NT2/D1 (cell line): ENCODE data around the gene C22orf42.
"Not testable (repeated sequence)": the region's sequence is repeated elsewhere in the genome, so short reads cannot be mapped to it uniquely, and the experiment has no call there.

Experiments used
- DNase-seq: peaks from one replicate; pipeline ENCODE4 v3.0.0-alpha.2; 2011; ENCODE audit warnings: low read depth, low spot score
- H3K27me3 ChIP-seq: 2 replicates; pipeline ENCODE4 v1.6.0; 2011; ENCODE audit warnings: mild to moderate bottlenecking; ENCODE audit not compliant: insufficient read length, insufficient read depth
- H3K36me3 ChIP-seq: 2 replicates; pipeline ENCODE4 v1.6.1; 2011; ENCODE audit warnings: mild to moderate bottlenecking, low read length, mixed read lengths; ENCODE audit not compliant: insufficient read depth, insufficient read length
- H3K4me1 ChIP-seq: 2 replicates; pipeline ENCODE4 v1.5.1; 2011; ENCODE audit not compliant: insufficient read depth, insufficient read length
- H3K4me3 ChIP-seq: 2 replicates; pipeline ENCODE4 v1.5.1; 2011; ENCODE audit warnings: low read depth; ENCODE audit not compliant: insufficient read length
- H3K9ac ChIP-seq: 2 replicates; pipeline ENCODE4 v1.6.0; 2011; ENCODE audit warnings: low read depth; ENCODE audit not compliant: insufficient read length
- H3K9me3 ChIP-seq: 2 replicates; pipeline ENCODE4 v1.5.1; 2011; ENCODE audit warnings: mild to moderate bottlenecking, low read length; ENCODE audit not compliant: insufficient read depth
- SUZ12 ChIP-seq: IDR thresholded peaks from 2 replicates; pipeline ENCODE4 v1.6.1; 2011; ENCODE audit not compliant: insufficient read length, insufficient read depth; ENCODE audit errors: extremely low read depth
- YY1 ChIP-seq: IDR thresholded peaks from 2 replicates; pipeline ENCODE4 v1.6.1; 2011; ENCODE audit not compliant: insufficient read length, insufficient read depth
- ZNF274 ChIP-seq: IDR thresholded peaks from 2 replicates; pipeline ENCODE4 v1.6.1; 2011; ENCODE audit warnings: mild to moderate bottlenecking, low read depth, low read length

Gene C22orf42

GRCh38 chr22:32148372-32148771, 10.7 kb downstream of the C22orf42 start:
- H3K9me3 ChIP-seq, H3K9ac ChIP-seq, H3K4me1 ChIP-seq, H3K36me3 ChIP-seq, H3K27me3 ChIP-seq, H3K4me3 ChIP-seq, DNase-seq: not testable (repeated sequence)

GRCh38 chr22:32147128-32147527, 12.0 kb downstream of the C22orf42 start:
- H3K4me1 ChIP-seq, H3K27me3 ChIP-seq, H3K9ac ChIP-seq, H3K36me3 ChIP-seq, H3K9me3 ChIP-seq, DNase-seq, H3K4me3 ChIP-seq: not testable (repeated sequence)

GRCh38 chr22:32144496-32145274, 14.4 kb downstream of the C22orf42 start:
- H3K27me3 ChIP-seq: no peaks in the 10 kb centered on the region
- no peaks in the 10 kb centered on the region for H3K4me1 ChIP-seq
- H3K4me3 ChIP-seq: no peak overlapping the region
- H3K9ac ChIP-seq: no peak overlapping the region
- no peaks in the 10 kb centered on the region for H3K36me3 ChIP-seq
- H3K9me3 ChIP-seq: no peaks in the 10 kb centered on the region
- TF ChIP-seq SUZ12 (no peak), YY1 (no peak), ZNF274 (no peak)
- no peak for DNase-seq

- TF ChIP-seq YY1 (no peak), SUZ12 (no peak), ZNF274 (no peak)
- no peaks in the 10 kb centered on the region for H3K36me3 ChIP-seq
- DNase-seq: no peak
These were observed 16.5 kb downstream of the C22orf42 start for GRCh38 chr22:32142600-32142999.

GRCh38 chr22:32140688-32141087, 18.4 kb downstream of the C22orf42 start:
- H3K4me3 ChIP-seq, H3K9me3 ChIP-seq, H3K9ac ChIP-seq: not testable (repeated sequence)

More at GRCh38 chr22:32142600-32142999, 16.5 kb downstream of the C22orf42 start:
- Histone ChIP-seq H3K4me3 (no peak overlapping the region), H3K9ac (no peak overlapping the region), H3K27me3 (no peaks in the 10 kb centered on the region), H3K4me1 (no peaks in the 10 kb centered on the region), H3K9me3 (no peaks in the 10 kb centered on the region)

GRCh38 chr22:32138576-32138975, 20.5 kb downstream of the C22orf42 start:
- H3K4me1 ChIP-seq, H3K4me3 ChIP-seq, H3K27me3 ChIP-seq, H3K9ac ChIP-seq, H3K9me3 ChIP-seq, DNase-seq, H3K36me3 ChIP-seq: not testable (repeated sequence)

More at GRCh38 chr22:32140688-32141087, 18.4 kb downstream of the C22orf42 start:
- DNase-seq, H3K4me1 ChIP-seq, H3K36me3 ChIP-seq, H3K27me3 ChIP-seq: not testable (repeated sequence)

GRCh38 chr22:32137731-32138324, 21.3 kb downstream of the C22orf42 start:
- H3K27me3 ChIP-seq, H3K4me3 ChIP-seq, H3K9me3 ChIP-seq, H3K4me1 ChIP-seq, DNase-seq, H3K36me3 ChIP-seq, H3K9ac ChIP-seq: not testable (repeated sequence)

- not testable (repeated sequence) for H3K4me1 ChIP-seq, H3K4me3 ChIP-seq, H3K9ac ChIP-seq, H3K27me3 ChIP-seq, DNase-seq, H3K36me3 ChIP-seq, H3K9me3 ChIP-seq
These were observed 22.2 kb downstream of the C22orf42 start for GRCh38 chr22:32136881-32137280.

GRCh38 chr22:32135958-32136357, 23.1 kb downstream of the C22orf42 start:
- H3K9ac ChIP-seq, H3K27me3 ChIP-seq, H3K36me3 ChIP-seq, DNase-seq, H3K4me1 ChIP-seq, H3K9me3 ChIP-seq, H3K4me3 ChIP-seq: not testable (repeated sequence)

GRCh38 chr22:32134796-32135195, 24.3 kb downstream of the C22orf42 start:
- H3K4me3 ChIP-seq, DNase-seq, H3K36me3 ChIP-seq, H3K9me3 ChIP-seq, H3K27me3 ChIP-seq, H3K9ac ChIP-seq, H3K4me1 ChIP-seq: not testable (repeated sequence)
